ENCODE data around the gene ZYX. TPM values are rescaled to one million over a fixed set of nuclear protein-coding genes. Genes with fewer than 3 reads are reported as not detected.

The ZYX gene
- total and polyA plus RNA-seq, 2 donors (not counting 1 experiment from before 2014, with no cell fraction given), result 33.5 to 85.6 TPM

- no peak overlapping the region for H2AFZ ChIP-seq (ENCODE audit: low read length)
These were observed 1.4 kb upstream of the ZYX start for GRCh38 chr7:143379611-143380259.

GRCh38 chr7:143380260-143380645, 892 bp upstream of the ZYX start:
- Histone ChIP-seq H3K9ac (ENCODE audit: insufficient read depth, low read length) (peak overlapping the region; percentile 96), H3K27ac (ENCODE audit: insufficient read depth, low read length) (peak overlapping the region; percentile 98), H3K4me2 (ENCODE audit: extremely low read depth, insufficient read depth, low read length) (peak overlapping the region; percentile 95), H3K36me3 (ENCODE audit: control insufficient read depth, insufficient read depth, low read length) (peaks cover 17% of the 10 kb centered on the region), H3K9me3 (ENCODE audit: control insufficient read depth, insufficient read depth, low read depth, low read length) (no peaks in the 10 kb centered on the region), H3K4me3 (replicated peaks in 1 of 4; ENCODE audit: control extremely low read depth in 1 of 4, insufficient read depth in 1 of 4, low read depth in 3 of 4, low read length in 4 of 4) (peak overlapping the region; percentile 73 to 88 (median 81)), H3K4me1 (ENCODE audit: control insufficient read depth, extremely low read depth, insufficient read depth, low read length) (peaks cover 10% of the 10 kb centered on the region), H2AFZ (ENCODE audit: low read length) (no peak overlapping the region), H3K79me2 (ENCODE audit: control insufficient read depth, insufficient read depth, low read length) (peaks cover 51% of the 10 kb centered on the region), H3K27me3 (ENCODE audit: control insufficient read depth, insufficient read depth, low read length) (no peaks in the 10 kb centered on the region), H4K20me1 (ENCODE audit: control insufficient read depth, extremely low read depth, insufficient read depth, low read length) (no peaks in the 10 kb centered on the region)
- DNase-seq (ENCODE audit: low read depth in 2 of 2), result peak; percentile 73 to 90
- no peak for TF ChIP-seq EZH2 (IDR thresholded peaks at IDR 0.05; ENCODE audit: low read length, missing control alignments)
- TF ChIP-seq CTCF (conservative IDR thresholded peaks at IDR 0.05 in 1 of 2, IDR thresholded peaks at IDR 0.05 in 1 of 2; ENCODE audit: low read depth in 1 of 2, low read length in 2 of 2), result peak; percentile 83 to 84

More at GRCh38 chr7:143379611-143380259, 1.4 kb upstream of the ZYX start:
- Histone ChIP-seq H3K4me1 (ENCODE audit: control insufficient read depth, extremely low read depth, insufficient read depth, low read length) (peaks cover 8% of the 10 kb centered on the region), H3K27ac (ENCODE audit: insufficient read depth, low read length) (peak overlapping the region; percentile 98), H3K9ac (ENCODE audit: insufficient read depth, low read length) (peak overlapping the region; percentile 96), H3K4me3 (replicated peaks in 1 of 4; ENCODE audit: control extremely low read depth in 1 of 4, insufficient read depth in 1 of 4, low read depth in 3 of 4, low read length in 4 of 4) (peak overlapping the region; percentile 73 to 88 (median 81)), H3K4me2 (ENCODE audit: extremely low read depth, insufficient read depth, low read length) (peak overlapping the region; percentile 95), H4K20me1 (ENCODE audit: control insufficient read depth, extremely low read depth, insufficient read depth, low read length) (no peaks in the 10 kb centered on the region), H3K36me3 (ENCODE audit: control insufficient read depth, insufficient read depth, low read length) (peaks cover 12% of the 10 kb centered on the region), H3K9me3 (ENCODE audit: control insufficient read depth, insufficient read depth, low read depth, low read length) (no peaks in the 10 kb centered on the region), H3K79me2 (ENCODE audit: control insufficient read depth, insufficient read depth, low read length) (peaks cover 45% of the 10 kb centered on the region), H3K27me3 (ENCODE audit: control insufficient read depth, insufficient read depth, low read length) (no peaks in the 10 kb centered on the region)
- TF ChIP-seq CTCF (conservative IDR thresholded peaks at IDR 0.05 in 1 of 2, IDR thresholded peaks at IDR 0.05 in 1 of 2; ENCODE audit: low read depth in 1 of 2, low read length in 2 of 2) (no peak), EZH2 (IDR thresholded peaks at IDR 0.05; ENCODE audit: low read length, missing control alignments) (no peak)
- DNase-seq (ENCODE audit: low read depth in 2 of 2), result no peak

- Histone ChIP-seq H3K36me3 (ENCODE audit: control insufficient read depth, insufficient read depth, low read length) (peaks cover 22% of the 10 kb centered on the region), H3K4me1 (ENCODE audit: control insufficient read depth, extremely low read depth, insufficient read depth, low read length) (peaks cover 18% of the 10 kb centered on the region), H3K9me3 (ENCODE audit: control insufficient read depth, insufficient read depth, low read depth, low read length) (no peaks in the 10 kb centered on the region), H2AFZ (ENCODE audit: low read length) (no peak overlapping the region), H3K9ac (ENCODE audit: insufficient read depth, low read length) (peak overlapping the region; percentile 96), H3K4me3 (replicated peaks in 1 of 4; ENCODE audit: control extremely low read depth in 1 of 4, insufficient read depth in 1 of 4, low read depth in 3 of 4, low read length in 4 of 4) (peak overlapping the region; percentile 86 to 90 (median 89)), H4K20me1 (ENCODE audit: control insufficient read depth, extremely low read depth, insufficient read depth, low read length) (no peaks in the 10 kb centered on the region), H3K79me2 (ENCODE audit: control insufficient read depth, insufficient read depth, low read length) (peaks cover 64% of the 10 kb centered on the region), H3K27me3 (ENCODE audit: control insufficient read depth, insufficient read depth, low read length) (no peaks in the 10 kb centered on the region), H3K4me2 (ENCODE audit: extremely low read depth, insufficient read depth, low read length) (peak overlapping the region; percentile 92), H3K27ac (ENCODE audit: insufficient read depth, low read length) (peak overlapping the region; percentile 98)
- TF ChIP-seq CTCF (conservative IDR thresholded peaks at IDR 0.05 in 1 of 2, IDR thresholded peaks at IDR 0.05 in 1 of 2; ENCODE audit: low read depth in 1 of 2, low read length in 2 of 2) (no peak), EZH2 (IDR thresholded peaks at IDR 0.05; ENCODE audit: low read length, missing control alignments) (no peak)
- DNase-seq (ENCODE audit: low read depth in 2 of 2), result peak; percentile 76 to 79
These were observed 431 bp downstream of the ZYX start for GRCh38 chr7:143381427-143382125.
